Heart right ventricle (tissue), 16 donors: ENCODE measurements around the gene SLC3A2. TPM values are rescaled to one million over a fixed set of nuclear protein-coding genes. Genes with fewer than 3 reads are reported as not detected.

Source experiments
- ATAC-seq, 8 donors: fragments of 200-7000 bp; cut with Tn5 transposase; one replicate each; pipeline ENCODE4 v1.9.1; 2020; ENCODE audit warnings: mild to moderate bottlenecking in 8 of 8, moderate library complexity in 8 of 8, moderate number of reproducible peaks in 1 of 8
- DNase-seq, 2 donors: peaks; one replicate each; pipeline ENCODE4 v3.0.0-alpha.2; 2020
- H3K27ac ChIP-seq, 10 donors: fragments of 200-600 bp; sonication (generic) in 2 of 10; one replicate each; pipeline versions ENCODE4 v1.5.0 to v1.8.0; 2020 to 2022; ENCODE audit warnings: mild to moderate bottlenecking in 3 of 10
- H3K27me3 ChIP-seq, 7 donors: fragments of 200-600 bp; one replicate each; pipeline ENCODE4 v1.8.0; 2021 to 2022; ENCODE audit warnings: mild to moderate bottlenecking in 2 of 7
- H3K36me3 ChIP-seq, 9 donors: fragments of 200-600 bp; sonication (generic) in 1 of 9; one replicate each; pipeline versions ENCODE4 v1.5.0 to v1.8.0; 2020 to 2022; ENCODE audit warnings: mild to moderate bottlenecking in 2 of 9
- H3K4me1 ChIP-seq, 9 donors: fragments of 200-600 bp; sonication (generic) in 1 of 9; one replicate each; pipeline versions ENCODE4 v1.5.0 to v1.8.0; 2020 to 2022; ENCODE audit warnings: mild to moderate bottlenecking in 4 of 9
- H3K4me3 ChIP-seq, 10 donors: fragments of 200-600 bp; sonication (generic) in 2 of 10; one replicate each; pipeline versions ENCODE4 v1.5.0 to v1.8.0; 2020 to 2022; ENCODE audit warnings: mild to moderate bottlenecking in 7 of 10, moderate library complexity in 2 of 10
- H3K9me3 ChIP-seq, 11 donors: fragments of 200-600 bp in 10 of 11; sonication (generic) in 2 of 11; one replicate each; pipeline versions ENCODE4 v1.5.0 to v1.8.0; 2013 to 2022; ENCODE audit warnings: mild to moderate bottlenecking in 2 of 11, control low read depth in 1 of 11, moderate library complexity in 1 of 11
- WGBS, 2 donors: extraction: QIAGEN DNeasy Blood & Tissue Kit; methylation state at CpG; one replicate each; pipeline ENCODE4 v1.1.7; 2013; ENCODE audit warnings: inconsistent platforms in 1 of 2; 5-methylcytosine and 5-hydroxymethylcytosine counted together
- intact Hi-C, 10 donors: fragments of 100-400 bp; cut with DNase I; formaldehyde crosslinking; loops; one replicate each; pipeline versions ENCODE4 v1.11.1 to v1.14.2; 2022
- polyA plus RNA-seq, 2 donors: library from polyadenylated mRNA; stranded (reverse); fragments of 200-250 nt; gene quantifications; one replicate each; pipeline ENCODE4 v1.2.3, GENCODE V29; 2013
- total RNA-seq, 10 donors: library from RNA; stranded (reverse); fragmentation: NEBNext Ultra II Directional in 3 of 10; extraction: Animal tissue kit (Norgen Biotek cat#: 25700) in 3 of 10; gene quantifications; one replicate each; pipeline versions ENCODE4 v1.2.1 to v1.2.4, GENCODE V29; 2021 to 2023
- TF ChIP-seq, protein P1 (sequence below), 9 donors: fragments of 200-600 bp; sonication (generic) in 2 of 9; IDR thresholded peaks; one replicate each; pipeline versions ENCODE4 v1.5.0 to v1.8.0; 2021 to 2022; ENCODE audit warnings: antibody characterized with exemption in 9 of 9, mild to moderate bottlenecking in 5 of 9, moderate library complexity in 1 of 9
- donor health status: Arrhythmogenic right ventricular cardiomyopathy.
- donor health status: ischemic (EF 13 %, LVEDD 7.1; RV severe dilation, severe dysfunction).
- donor health status: healthy with polysubstance abuse.
- donor health status: DM: no; HTN: yes; CAD: no.
- donor health status: DM: no; HTN: no; CAD: no.
- donor health status: ischemic (EF 25% LVEDD 6.9; RV normal size, moderate dysfunction).
- donor health status: ischemic (EF 25% LVEDD 5.7; RV mildly dilated, moderate dysfunction).
- donor health status: healthy.
- donor health status: DM: yes; HTN: yes; CAD: no.
- donor health status: Ischemic cardiomyopathy.
- donor health status: ischemic (EF 35%, LVEDD 5.7; RV mildly dilated, moderate dysfunction).
- donor health status: nonischemic (EF 11% LVEDD 7.7; RV severe dilation, severe dysfunction).
- donor health status: DM: yes; HTN: yes; CAD: no.
- donor health status: PGD.
- donor health status: ischemic (EF 29% LVEDD 5.4; RV normal size, mild dysfunction).
- donor health status: nonischemic (EF 23%, LVEDD 6.1; RV moderate dilation, normal function).

SLC3A2 gene
- total and polyA plus RNA-seq, 12 donors: 32.0 to 110 (median 42.6) TPM

DNA sequence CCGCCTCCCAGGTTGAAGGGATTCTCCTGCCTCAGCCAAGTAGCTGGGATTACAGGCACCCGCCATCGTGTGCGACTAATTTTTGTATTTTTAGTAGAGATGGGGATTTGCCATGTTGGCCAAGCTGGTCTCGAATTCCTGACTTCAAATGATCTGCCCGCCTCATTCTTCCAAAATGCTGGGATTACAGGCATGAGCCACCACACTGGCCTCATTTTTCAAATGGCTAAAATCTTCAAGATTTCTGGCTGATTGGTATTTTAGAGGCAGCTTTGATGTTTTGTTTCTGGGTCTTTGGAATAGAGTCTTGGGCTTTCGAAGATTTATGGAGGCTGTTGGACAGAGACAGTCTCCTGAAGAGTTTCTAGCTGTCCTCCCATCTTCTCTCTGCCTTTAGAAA is 5.8 kb upstream of the SLC3A2 start:
- WGBS, 2 donors: 97% methylated on average over 7 of the region's 7 CpGs
- Histone ChIP-seq H3K4me3 (no peak overlapping the region), H3K36me3 (no peaks in the 10 kb centered on the region), H3K27me3 (no peaks in the 10 kb centered on the region), H3K4me1 (peaks cover 5 to 13% (median 10%) of the 10 kb centered on the region in 9 donors), H3K9me3 (no peaks in the 10 kb centered on the region), H3K27ac (no peak overlapping the region)
- TF ChIP-seq, protein P1, sequence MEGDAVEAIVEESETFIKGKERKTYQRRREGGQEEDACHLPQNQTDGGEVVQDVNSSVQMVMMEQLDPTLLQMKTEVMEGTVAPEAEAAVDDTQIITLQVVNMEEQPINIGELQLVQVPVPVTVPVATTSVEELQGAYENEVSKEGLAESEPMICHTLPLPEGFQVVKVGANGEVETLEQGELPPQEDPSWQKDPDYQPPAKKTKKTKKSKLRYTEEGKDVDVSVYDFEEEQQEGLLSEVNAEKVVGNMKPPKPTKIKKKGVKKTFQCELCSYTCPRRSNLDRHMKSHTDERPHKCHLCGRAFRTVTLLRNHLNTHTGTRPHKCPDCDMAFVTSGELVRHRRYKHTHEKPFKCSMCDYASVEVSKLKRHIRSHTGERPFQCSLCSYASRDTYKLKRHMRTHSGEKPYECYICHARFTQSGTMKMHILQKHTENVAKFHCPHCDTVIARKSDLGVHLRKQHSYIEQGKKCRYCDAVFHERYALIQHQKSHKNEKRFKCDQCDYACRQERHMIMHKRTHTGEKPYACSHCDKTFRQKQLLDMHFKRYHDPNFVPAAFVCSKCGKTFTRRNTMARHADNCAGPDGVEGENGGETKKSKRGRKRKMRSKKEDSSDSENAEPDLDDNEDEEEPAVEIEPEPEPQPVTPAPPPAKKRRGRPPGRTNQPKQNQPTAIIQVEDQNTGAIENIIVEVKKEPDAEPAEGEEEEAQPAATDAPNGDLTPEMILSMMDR (IDR thresholded peaks at IDR 0.05): no peak
- ATAC-seq (no peak), DNase-seq (no peak)
- intact Hi-C loops: no loop called here

DNA sequence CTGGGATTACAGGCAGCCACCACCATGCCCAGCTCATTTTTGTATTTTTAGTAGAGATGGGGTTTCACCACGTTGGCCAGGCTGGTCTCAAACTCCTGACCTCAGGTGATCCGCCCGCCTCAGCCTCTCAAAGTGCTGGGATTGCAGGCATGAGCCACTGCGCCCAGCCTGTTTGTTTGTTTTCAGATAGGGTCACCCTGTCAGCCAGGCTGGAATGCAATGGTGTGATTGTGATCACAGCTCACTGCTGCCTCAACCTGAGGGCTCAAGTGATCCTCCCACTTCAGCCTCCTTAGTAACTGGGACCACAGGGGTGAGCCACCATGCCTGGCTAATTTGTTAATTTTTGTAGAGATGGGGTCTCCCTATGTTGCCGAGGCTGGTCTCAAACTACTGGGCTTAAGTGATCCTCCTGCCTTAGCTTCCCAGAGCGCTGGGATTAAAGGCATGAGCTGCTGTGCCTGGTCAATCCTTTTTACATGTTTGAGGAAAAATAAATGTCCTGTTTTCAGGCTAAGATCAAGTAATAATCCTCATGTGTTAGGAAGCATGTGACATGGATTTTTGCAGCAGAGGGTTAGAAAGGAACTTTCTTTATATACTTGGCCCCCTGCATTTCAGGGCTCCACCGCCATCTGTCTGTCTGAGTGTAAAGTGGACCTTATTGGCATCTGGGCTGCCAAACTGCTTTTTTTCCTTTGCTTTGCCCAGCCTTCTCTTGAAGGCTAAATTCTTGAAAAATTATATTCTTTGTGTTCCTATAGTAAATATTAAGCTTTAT is 4.8 kb upstream of the SLC3A2 start:
- no peak overlapping the region for H3K27ac ChIP-seq
- no peaks in the 10 kb centered on the region for H3K27me3 ChIP-seq
- H3K9me3 ChIP-seq: no peaks in the 10 kb centered on the region
- intact Hi-C loops: no loop called here
- TF ChIP-seq, protein P1 (IDR thresholded peaks at IDR 0.05): no peak
- no peak overlapping the region for H3K4me3 ChIP-seq
- ATAC-seq: no peak
- 83 to 93% methylated on average over 6 to 7 of the region's 7 CpGs for WGBS, 2 donors
- DNase-seq: no peak
- H3K4me1 ChIP-seq: peaks cover 10 to 20% (median 15%) of the 10 kb centered on the region in 9 donors
- no peaks in the 10 kb centered on the region for H3K36me3 ChIP-seq

DNA sequence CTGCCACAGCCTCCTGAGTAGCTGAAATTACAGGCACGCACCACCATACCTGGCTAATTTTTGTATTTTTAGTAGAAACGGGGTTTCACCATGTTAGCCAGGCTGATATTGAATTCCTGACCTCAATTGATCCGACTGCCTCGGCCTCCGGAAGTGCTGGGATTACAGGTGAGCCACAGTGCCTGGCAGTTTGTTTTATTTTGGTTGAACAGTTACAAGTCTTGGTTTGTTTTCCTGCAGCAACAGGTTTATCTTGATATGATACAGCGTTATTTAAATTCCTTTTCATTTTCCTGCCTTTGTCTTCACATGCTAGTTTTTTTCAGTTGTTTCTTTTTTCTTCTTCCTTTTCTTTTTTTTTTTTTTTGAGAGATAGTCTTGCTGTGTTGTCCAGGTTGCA is 4.0 kb upstream of the SLC3A2 start:
- Histone ChIP-seq H3K4me1 (peaks cover 10 to 20% (median 15%) of the 10 kb centered on the region in 9 donors), H3K27me3 (no peaks in the 10 kb centered on the region), H3K27ac (no peak overlapping the region), H3K36me3 (no peaks in the 10 kb centered on the region), H3K4me3 (no peak overlapping the region), H3K9me3 (no peaks in the 10 kb centered on the region)
- WGBS, 2 donors: 86 to 93% methylated on average over 6 of the region's 6 CpGs
- intact Hi-C loops: no loop called here
- TF ChIP-seq, protein P1 (IDR thresholded peaks at IDR 0.05): no peak
- no peak for ATAC-seq
- no peak for DNase-seq

DNA sequence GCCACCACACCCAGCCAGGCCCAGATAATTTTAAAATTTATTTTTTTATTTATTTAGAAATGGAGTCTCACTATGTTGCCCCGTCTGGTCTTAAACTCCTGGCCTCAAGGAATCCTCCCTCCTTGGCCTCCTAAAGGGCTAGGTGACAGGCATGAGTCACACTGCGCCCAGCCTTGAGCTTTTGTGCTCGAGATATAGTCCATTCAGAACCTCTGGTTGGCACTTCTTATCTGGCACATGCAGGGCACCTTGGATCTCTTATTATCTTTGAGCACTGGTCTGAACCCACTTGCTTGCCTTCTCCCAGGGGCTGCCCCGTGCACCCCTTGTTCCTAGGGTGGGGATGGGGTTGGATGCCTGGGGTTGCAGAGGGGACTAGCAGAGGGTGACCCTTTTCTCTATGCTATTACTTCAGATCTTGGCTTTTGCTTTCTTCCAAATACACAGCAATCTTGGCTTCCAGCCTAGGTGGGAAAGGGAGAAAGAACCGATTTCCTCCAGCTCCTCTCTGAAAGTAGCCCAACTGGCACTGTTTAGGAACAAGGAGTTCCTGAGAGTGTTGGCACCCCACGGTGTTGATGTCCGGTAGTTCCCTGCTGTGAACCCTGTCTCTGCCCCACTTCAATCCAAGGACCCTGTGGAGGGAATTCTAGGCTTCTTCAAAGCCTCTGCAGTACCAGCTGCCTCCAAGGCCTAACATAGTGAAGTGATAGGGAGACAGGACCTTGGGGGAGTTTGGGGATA is 1.3 kb upstream of the SLC3A2 start:
- ATAC-seq (no peak), DNase-seq (no peak)
- H3K36me3 ChIP-seq: peaks cover 0 to 24% (median 20%) of the 10 kb centered on the region in 9 donors
- peak overlapping the region in 8 of 10 donors; percentile 46 to 100 (median 86) for H3K4me3 ChIP-seq
- TF ChIP-seq, protein P1 (IDR thresholded peaks at IDR 0.05): no peak
- no peaks in the 10 kb centered on the region for H3K27me3 ChIP-seq
- WGBS, 2 donors: 49 to 55% methylated on average over 7 of the region's 7 CpGs
- H3K9me3 ChIP-seq: no peaks in the 10 kb centered on the region
- H3K4me1 ChIP-seq: peaks cover 16 to 47% (median 40%) of the 10 kb centered on the region in 9 donors
- intact Hi-C loops: no loop called here
- H3K27ac ChIP-seq: peak overlapping the region; percentile 79 to 100 (median 98)
